ENCODE data around the gene MOCS1. TPM values are rescaled to one million over a fixed set of nuclear protein-coding genes. Genes with fewer than 3 reads are reported as not detected.
A peak's percentile ranks its signal among the peaks of the same experiment; 100 is the strongest.

Gene MOCS1
- total and polyA plus RNA-seq, 2 experiments from 2014 or later = 12.4 to 18.9 TPM

- DNase-seq (ENCODE audit: low read depth in 1 of 2, low spot score in 1 of 2) = no peak
- Histone ChIP-seq H3K27ac (no peak overlapping the region), H3K4me1 (ENCODE audit: low read depth) (peaks cover 4% of the 10 kb centered on the region), H3K27me3 (no peaks in the 10 kb centered on the region), H3K9me3 (ENCODE audit: low read depth) (no peaks in the 10 kb centered on the region), H3K4me3 (no peak overlapping the region), H3K36me3 (no peaks in the 10 kb centered on the region)
- TF ChIP-seq CTCF (IDR thresholded peaks at IDR 0.05; ENCODE audit: low read depth, low read length) = no peak
These were observed 18.9 kb upstream of the MOCS1 start for GRCh38 chr6:39953076-39953618.

GRCh38 chr6:39952167-39952566 lies 17.9 kb upstream of the MOCS1 start:
- DNase-seq (ENCODE audit: low read depth in 1 of 2, low spot score in 1 of 2) = peak in 1 of 2 donors; percentile 87
- Histone ChIP-seq H3K4me3 (no peak overlapping the region), H3K36me3 (no peaks in the 10 kb centered on the region), H3K4me1 (ENCODE audit: low read depth) (peaks cover 5% of the 10 kb centered on the region), H3K27ac (no peak overlapping the region), H3K9me3 (ENCODE audit: low read depth) (no peaks in the 10 kb centered on the region), H3K27me3 (no peaks in the 10 kb centered on the region)
- TF ChIP-seq CTCF (IDR thresholded peaks at IDR 0.05; ENCODE audit: low read depth, low read length) = no peak

GRCh38 chr6:39951716-39952115 lies 17.5 kb upstream of the MOCS1 start:
- TF ChIP-seq CTCF (IDR thresholded peaks at IDR 0.05; ENCODE audit: low read depth, low read length) = no peak
- Histone ChIP-seq H3K4me3 (no peak overlapping the region), H3K27me3 (no peaks in the 10 kb centered on the region), H3K36me3 (no peaks in the 10 kb centered on the region), H3K4me1 (ENCODE audit: low read depth) (peaks cover 5% of the 10 kb centered on the region), H3K27ac (no peak overlapping the region), H3K9me3 (ENCODE audit: low read depth) (no peaks in the 10 kb centered on the region)
- DNase-seq (ENCODE audit: low read depth in 1 of 2, low spot score in 1 of 2) = peak in 1 of 2 donors; percentile 68

GRCh38 chr6:39951191-39951590 lies 16.9 kb upstream of the MOCS1 start:
- Histone ChIP-seq H3K4me1 (ENCODE audit: low read depth) (peaks cover 5% of the 10 kb centered on the region), H3K27me3 (no peaks in the 10 kb centered on the region), H3K27ac (no peak overlapping the region), H3K36me3 (no peaks in the 10 kb centered on the region), H3K4me3 (no peak overlapping the region), H3K9me3 (ENCODE audit: low read depth) (no peaks in the 10 kb centered on the region)
- DNase-seq (ENCODE audit: low read depth in 1 of 2, low spot score in 1 of 2) = no peak
- no peak for TF ChIP-seq CTCF (IDR thresholded peaks at IDR 0.05; ENCODE audit: low read depth, low read length)

GRCh38 chr6:39950125-39950720 lies 16.0 kb upstream of the MOCS1 start:
- Histone ChIP-seq H3K4me3 (no peak overlapping the region), H3K36me3 (no peaks in the 10 kb centered on the region), H3K27me3 (no peaks in the 10 kb centered on the region), H3K4me1 (ENCODE audit: low read depth) (peaks cover 5% of the 10 kb centered on the region), H3K27ac (no peak overlapping the region), H3K9me3 (ENCODE audit: low read depth) (no peaks in the 10 kb centered on the region)
- DNase-seq (ENCODE audit: low read depth in 1 of 2, low spot score in 1 of 2) = no peak
- TF ChIP-seq CTCF (IDR thresholded peaks at IDR 0.05; ENCODE audit: low read depth, low read length) = no peak

All from cardiac muscle cell (in vitro differentiated cells and primary cell).